Astrocyte (in vitro differentiated cells and primary cell): Measurements from ENCODE around the gene SLC35F4.

Experiments
- CTCF ChIP-seq: IDR thresholded peaks from 2 replicates; pipeline ENCODE4 v1.5.1; 2011; ENCODE audit warnings: low read depth, mild to moderate bottlenecking, inconsistent platforms, low read length, moderate library complexity; ENCODE audit not compliant: insufficient read depth
- EZH2 ChIP-seq: IDR thresholded peaks from 2 replicates; pipeline ENCODE4 v1.6.1; 2012; ENCODE audit warnings: mild to moderate bottlenecking, low read length, inconsistent platforms; ENCODE audit not compliant: insufficient read depth

- no peak for TF ChIP-seq CTCF
- TF ChIP-seq EZH2: no peak
These were observed 305.2 kb downstream of the SLC35F4 start for GRCh38 chr14:57560681-57561080.
